ENCODE measurements around the gene KIT.

DNA sequence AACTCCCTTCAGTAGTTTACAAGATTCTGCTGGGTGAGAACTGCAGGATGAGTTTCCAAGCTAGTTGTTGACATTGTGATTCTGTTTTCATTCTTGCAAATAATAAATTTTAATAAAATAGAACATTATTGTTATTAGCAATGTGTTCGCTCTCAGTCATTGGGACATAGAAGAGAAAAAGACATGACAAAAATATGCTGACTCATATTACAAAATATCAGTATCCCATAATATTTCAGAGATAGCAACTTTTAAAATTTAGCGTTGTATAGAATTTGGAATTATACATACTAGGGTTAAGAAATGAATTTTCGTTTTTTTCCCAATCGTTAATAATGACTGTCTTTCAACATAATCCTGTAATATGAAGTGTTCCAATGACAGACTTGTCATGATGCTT is 45.4 kb downstream of the KIT start:
- TF ChIP-seq EZH2 (IDR thresholded peaks at IDR 0.05) (no peak), POLR2AphosphoS5 (IDR thresholded peaks at IDR 0.05; ENCODE audit: borderline replicate concordance, low read depth, low read length) (no peak)
